CD4-positive, alpha-beta T cell treated with Interleukin-21 for 1 hour (primary cell): Measurements from ENCODE around the gene MADD.
A peak's percentile ranks its signal among the peaks of the same experiment; 100 is the strongest.

Source experiments
- DNase-seq: peaks from one replicate; pipeline ENCODE4 v3.0.0-alpha.2; 2020

The MADD gene

DNA sequence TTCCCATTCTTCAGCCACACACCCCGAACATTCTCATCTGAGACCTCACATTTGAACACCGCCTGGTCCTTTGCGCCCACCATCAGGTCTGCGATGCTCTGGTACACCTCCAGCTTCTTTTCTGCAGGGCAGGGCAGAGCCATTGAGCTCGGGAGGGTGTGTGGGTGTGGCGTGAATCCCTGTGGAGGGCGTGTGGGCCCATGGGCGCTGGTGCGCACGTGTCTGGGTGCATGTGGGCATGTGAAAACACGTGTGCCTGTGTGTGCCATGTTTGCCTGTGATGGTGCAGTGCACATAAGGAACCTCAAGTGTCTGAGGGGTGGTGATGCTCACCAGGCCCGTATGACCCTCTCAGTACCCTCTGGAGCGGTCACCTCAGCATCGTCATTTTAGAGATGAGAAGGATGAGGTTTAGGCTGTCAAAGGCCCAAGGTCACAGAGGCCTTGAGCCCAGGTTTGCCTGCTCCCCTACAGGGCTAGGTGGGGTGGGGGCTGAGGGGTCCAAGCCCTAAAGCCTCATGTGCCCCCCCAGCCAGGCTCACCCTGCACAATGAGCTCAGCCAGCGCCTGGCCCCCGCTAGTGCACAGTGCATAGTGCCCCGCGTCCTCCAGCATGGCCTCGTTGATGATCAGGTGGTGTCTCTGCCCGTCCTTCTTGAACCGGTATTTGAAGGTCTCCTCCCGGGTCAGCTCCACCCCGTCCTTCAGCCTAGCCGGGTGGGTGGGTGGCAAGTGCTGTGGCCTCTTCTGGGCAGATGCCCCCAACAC, 72.3 kb downstream of the MADD start:
- no peak for DNase-seq

DNA sequence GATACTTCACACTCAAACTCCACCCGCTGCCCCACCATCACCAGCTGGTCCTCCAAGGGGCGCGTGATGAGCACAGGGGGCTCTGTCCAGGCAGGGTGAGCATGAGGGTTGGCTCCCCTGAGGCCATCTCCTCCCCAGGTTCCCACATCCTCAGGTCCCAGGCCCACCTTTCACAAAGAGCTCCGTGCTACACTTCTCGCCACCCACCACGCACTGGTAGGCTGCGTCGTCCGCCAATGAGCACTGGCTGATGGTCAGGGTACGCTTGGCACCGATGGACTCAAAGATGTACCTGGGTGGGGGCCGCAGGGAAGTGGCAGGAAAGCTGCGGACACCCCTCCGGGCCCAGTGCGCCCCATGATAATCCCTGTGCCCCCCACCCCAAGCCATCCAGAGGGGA, 72.9 kb downstream of the MADD start:
- DNase-seq = no peak

DNA sequence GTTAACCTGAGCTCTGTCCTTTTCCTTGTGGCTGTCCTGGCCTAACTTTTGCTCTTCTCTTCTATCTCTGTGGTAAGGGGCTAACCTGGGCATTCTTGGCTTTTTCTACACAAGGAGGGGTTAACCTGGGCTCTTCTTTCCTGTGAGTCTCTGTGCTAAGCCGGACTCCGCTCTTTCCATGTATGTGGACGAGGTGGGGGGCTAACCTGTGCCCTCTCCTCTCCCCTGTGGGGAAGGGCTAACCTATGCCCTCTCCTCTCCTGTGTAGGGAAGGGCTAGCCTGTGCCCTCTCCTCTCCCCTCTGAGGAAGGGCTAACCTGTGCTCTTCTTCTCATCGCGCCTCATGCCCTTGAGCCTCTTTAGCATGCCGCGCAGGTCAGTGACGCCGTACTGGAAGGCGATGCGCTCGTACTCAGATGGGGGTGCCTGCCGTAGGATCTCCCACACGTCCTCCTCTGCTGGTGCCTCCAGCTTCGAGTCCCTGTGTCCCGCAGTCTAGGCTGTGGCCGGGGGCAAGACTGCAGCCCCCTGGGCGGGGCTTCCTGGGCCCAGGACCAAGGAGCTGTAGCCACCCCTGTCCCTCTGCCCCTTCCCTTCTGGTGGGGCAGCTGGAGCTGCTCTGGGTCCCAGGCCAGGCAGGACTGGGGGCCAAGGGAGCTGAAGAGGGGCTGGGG, 76.1 kb downstream of the MADD start:
- DNase-seq = no peak

DNA sequence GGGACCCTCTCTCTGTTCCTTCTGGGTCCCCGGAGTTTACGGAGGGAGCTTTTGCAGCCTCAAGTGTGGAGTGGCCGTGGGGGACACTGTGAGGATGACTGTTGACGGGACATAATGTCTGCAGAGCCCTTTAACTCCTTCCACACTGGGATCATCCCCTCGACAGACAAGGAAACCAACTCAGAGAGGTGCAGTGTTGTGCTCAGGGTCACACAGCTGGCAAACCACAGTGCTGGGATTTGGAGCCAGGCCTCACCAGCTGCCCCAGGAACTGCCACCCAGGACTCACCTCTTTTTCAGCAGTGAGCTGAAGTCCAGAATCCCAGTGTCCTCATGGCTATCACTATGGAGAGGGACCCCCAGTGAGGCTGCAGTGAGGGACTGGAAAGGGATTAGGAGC, 77.2 kb downstream of the MADD start:
- no peak for DNase-seq

DNA sequence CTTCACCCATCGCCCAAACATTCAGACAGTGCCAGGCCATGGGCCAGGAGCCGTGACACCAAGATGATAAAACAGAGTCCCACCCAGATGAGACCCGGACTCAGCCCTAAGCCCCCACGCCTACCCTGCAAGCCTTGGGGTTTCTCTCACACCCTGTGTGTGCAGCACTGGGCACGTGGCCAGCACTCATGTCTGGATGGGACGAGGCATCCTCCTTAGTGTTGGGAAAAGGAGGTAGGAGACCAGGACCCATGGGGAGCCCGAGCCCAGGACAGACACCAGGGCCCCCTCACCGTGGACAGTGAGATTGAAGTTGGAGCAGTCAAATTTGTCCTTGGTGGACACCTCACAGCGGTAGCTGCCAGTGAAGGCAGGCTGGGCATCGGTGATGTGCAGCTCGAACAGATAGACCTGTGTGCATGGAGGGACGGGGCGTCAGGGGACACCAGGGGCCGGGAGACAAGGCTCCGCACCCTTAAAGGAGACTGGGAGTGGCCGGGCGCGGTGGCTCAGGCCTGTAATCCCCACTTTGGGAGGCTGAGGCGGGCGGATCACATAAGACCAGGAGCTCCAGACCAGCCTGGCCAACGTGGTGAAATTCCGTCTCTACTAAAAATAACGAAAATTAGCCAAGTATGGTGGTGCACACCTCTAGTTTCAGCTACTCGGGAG, 78.3 kb downstream of the MADD start:
- no peak for DNase-seq

DNA sequence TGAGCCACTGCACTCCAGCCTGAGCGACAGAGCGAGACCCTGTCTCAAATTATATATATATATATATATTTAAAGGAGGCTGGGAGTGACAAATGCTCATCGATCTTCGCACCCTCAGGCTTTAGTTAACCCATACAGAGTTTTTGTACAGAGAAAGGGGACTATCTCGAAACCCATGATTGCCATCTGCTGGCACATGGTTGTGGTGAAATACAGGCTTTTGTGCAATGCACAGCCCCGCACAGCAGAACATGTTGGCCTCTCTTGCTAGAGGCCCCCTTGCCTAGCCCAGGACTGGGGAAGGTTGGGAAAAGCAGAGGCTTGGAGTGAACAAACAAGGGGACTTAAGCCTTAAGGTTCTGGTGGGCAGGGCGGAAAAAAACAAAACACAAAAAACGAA, 78.9 kb downstream of the MADD start:
- no peak for DNase-seq

DNA sequence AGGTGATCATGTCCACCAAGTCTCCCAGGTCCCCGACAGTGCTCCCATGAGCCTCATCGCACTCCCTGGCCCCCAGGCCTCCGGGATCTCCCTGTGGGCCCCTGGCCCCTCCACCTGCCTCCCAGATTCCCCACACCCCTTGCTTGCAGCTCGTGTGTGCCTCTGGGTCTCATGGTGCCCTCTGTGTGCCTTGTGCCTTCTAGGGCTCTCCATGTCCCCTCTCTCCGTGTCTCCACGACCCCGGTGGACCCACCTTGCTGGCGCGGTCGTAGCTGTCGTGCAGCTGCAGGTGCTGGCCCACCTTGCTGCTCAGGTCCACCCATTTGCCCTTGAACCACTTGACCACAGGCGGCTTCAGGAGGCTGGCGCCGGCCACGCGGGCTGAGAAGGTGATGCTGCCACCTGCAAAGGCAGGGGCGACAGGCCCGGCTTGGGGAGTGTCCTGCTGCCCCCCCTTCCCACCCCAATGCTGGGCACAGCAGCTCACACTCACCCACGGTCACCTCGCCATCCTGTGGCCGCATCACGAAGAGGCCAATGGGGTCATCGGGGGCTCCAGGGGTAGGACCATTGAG, 79.7 kb downstream of the MADD start:
- DNase-seq = no peak

DNA sequence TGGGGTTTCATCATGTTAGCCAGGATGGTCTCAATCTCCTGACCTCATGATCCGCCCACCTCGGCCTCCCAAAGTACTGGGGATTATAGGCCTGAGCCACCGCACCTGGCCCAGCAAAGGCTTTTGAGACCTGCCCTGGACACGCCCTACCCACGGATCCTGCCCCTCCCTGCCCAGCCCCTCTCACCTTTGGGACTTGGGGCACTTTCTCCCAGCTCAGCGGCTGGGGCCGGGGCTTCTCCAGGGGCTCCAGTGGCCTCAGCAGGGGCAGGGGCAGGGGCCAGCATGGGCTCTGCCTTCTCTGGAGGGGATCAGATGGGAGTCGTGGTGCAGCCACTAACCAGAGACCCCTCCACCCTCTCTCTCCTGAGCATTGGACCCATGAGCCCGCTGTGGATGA, 80.4 kb downstream of the MADD start:
- no peak for DNase-seq

DNA sequence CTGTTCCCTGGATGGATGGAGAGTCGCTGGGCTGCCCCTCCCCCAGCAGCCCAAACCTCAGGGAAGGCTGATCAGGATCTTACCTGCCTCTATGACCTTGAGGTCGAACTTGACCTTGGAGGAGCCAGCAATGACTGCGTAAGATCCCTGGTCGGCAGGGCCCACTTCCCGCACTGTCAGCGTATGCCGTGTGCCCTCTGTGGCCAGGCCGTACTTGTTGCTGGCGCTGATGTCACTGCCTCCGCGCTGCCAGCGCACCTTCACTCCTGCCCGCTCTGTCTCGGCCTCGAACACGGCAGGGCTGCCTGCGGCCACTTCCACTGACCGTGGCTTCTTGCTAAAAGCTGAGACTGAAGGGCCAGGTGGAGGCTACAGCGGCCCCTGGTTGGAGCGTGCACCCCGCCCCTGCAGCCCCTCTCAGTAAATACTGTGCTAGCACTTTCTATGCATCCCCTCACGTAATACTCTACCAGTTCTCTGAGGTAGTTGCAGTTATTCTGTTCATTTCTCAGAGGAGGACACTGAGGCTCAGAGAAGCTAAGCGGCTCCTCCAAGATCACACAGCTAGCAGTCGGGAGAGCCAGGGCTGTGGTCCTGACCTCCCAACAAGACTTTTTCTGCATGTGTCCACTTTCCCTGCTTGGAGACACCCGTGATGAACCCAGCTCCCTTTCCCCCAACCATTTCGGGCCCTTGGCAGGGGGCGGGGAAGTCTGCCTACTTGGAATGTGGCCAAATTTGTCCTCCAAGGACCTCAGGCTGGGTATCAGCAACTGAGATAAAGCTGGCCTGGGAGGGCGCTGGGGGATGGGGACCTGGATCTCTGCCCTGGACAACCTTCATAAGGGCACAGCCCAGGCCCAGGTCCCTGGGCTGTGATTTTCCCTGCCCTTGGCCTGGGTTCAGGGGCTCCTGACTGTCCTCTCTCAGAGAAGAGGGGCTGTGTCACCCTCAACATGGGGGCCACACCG, 81.5 kb downstream of the MADD start:
- no peak for DNase-seq

DNA sequence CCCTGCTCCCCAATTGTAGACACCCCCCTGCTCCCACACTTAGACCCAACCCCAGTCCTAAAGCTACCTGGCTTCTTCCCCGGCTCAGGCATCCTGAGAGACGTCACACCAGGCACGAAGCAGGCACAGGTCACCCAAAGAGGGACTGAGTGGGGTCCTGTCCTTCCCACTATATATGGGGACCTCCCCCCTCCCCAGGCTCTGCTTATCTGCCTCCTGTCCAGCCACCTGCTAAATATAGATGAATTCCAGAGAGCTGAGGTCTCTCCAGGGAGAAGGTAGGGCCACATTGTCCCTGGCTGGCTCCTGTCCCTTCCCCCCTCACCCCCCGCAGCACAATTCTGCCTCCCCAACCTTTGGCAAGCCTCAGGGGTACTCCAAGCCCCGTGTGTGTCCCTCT, 82.6 kb downstream of the MADD start, which contains the start of gene MYBPC3:
Gene MYBPC3, minus strand, starts transcription at position 147 of the 400 bp plus-strand sequence. Its CDS starts 55 bp downstream, at position 92.
- DNase-seq = no peak

DNA sequence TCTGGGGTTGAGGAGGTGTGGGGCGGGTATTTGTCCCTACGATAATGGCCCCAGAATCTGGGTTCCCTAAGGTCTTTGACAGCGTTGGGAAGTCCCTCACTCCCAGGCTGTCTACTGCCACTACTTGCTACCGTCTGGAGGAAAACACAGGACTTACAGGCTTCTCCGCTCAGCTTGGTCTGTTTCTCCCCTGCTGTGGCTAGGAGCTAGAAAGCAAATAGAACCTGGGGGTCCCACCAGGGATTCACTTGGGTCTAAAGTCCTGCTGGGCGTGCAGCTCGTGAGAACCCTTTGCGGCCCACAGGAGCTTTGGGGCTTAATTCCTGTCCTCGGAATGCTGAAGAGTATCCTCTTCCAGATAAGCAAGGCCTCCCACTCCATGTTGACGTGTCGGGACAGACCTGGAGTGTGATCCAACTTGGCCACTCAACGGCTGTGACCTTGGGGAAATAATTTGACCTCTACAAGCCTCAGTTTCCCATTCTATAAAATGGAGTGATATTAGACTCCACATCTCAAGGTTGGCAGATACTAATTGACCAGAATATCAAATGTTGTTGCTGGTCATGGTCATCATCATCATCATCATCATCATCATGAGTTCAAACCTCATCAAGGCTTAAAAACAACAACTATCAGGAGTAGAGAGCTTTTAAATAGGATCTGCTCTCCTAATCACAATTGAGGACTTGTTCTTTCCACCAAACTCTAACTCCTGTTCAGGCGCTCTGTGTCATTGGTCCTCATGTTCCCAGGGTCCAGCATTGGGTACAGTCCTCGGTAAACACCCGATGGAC, 84.2 kb downstream of the MADD start:
- DNase-seq = no peak

DNA sequence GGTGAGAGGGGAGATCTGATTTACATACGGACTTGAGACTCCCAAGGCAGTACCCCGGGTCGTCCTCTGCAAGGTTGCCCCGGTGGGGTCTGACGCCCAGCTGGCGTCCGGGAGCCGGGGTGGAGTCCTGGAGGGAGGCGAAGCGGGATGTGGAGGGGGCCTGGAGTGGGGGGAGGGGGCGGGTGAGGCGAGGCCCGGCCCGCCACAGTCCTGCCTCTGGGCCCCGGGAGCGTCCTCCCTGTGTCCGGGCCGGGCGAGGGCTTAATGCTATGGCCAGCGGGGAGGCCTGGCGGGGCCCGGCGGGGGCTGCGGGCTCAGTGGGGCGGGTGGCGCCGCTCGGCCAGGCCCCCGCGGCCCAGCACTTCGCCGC, 85.0 kb downstream of the MADD start:
- no peak for DNase-seq

DNA sequence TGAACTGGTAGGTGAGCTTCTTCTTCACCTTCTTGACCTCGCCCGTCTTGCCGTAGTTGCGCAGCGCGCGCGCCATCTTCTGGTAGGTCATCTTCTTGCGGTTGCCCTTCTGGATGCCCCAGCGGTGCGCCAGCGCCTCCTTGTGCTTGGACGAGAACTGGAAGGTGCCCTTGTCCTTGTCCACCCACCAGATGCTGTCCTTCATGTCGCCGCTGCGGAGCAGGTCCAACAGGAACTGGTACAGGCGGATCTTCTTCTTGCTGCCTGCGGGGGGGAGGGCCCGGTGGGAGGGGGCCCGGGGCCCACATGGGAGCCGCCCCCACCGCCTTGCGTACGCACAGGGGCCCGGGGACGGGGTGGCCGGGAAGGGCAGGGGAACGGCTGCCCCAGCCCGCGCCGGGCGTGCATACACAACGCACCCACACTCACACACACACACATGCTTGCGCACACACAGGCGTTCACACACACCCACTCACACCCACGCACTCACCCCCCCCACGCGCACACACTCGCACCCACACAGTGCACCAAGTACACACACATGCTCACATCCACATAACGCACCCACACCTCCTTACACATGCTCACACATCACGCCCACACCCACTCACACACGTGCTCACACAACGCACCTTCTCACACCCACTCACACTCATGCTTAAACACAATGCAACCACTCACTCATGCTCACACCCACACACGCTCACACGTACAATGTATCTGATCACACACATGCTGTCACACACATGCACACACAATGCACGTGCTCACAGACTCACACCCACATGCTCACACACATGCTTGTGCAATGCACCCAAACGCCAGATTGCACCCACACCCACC, 85.6 kb downstream of the MADD start:
- peak; percentile 12 for DNase-seq

DNA sequence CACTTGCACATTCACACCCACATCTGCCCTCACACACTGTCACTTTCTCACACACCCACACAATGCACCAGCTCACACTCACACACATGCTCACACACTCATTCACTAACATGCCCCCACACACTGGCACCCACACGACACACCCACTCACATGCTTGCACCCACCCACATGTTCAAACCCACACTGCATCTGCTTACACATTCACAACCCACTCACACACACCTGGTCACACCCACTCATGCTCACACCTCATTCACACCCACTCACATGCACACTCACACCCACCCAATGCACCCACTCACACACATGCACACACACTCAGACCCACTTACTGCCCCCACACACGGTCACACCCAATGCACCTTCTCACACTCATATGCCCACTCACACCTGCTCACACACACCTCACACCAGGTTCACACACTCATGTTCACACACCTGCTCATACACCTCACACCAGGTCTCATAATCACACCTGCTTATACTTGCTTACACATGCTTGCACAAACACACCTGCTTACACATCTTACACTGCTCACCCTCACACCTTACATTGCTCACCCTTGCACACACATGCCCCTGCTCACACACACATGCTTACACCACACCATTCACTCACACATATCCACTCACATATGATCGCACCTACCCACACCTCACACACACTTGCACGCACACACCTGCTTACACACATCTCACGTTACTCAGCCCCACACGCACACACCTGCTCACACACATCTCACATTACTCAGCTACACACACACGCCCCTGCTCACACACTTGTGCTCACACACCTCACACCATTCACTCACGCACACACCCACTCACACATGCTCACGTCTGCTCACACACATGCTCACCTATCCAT, 86.4 kb downstream of the MADD start:
- DNase-seq = no peak

DNA sequence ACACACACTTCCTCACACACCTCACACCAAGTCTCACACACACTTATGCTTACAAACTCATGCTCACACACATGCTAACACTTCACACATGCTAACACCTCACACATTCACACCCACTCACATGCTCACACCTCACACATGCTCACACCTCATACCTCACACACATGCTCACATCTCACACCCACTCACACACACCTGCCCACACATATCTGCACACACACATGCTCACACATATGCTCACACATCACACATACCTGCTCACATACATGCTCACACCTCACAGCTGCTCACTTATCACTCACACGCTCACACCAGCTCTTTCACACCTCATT, 87.0 kb downstream of the MADD start:
- DNase-seq = no peak

DNA sequence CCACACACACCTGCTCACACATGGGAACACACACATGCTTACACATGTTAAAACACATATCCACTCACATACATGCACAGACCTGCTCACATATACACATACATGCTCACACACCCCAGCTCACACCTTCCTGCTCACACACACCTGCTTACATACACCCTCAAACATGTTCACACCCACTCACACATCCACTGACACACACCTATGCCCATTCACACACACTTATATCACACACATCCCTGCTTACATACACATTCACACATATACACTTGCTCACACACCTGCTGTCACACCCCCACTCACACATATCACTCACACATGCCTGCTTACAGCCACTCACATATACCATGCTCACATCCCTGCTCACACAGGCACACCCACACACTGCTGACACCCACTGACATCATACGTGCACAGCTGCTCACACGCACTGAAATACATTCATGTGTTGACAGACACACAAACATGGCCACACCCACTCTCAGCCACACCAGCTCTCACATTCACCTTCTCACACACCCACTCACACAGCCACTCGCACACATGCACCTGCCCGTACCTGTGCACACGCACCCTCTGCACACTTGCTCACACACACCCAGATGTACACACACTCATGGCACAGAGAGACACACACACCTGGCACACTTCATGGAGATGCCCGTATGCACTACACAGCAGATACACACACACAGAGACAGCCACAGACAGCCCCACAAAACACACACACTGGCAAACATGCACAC, 88.2 kb downstream of the MADD start:
- DNase-seq = no peak

DNA sequence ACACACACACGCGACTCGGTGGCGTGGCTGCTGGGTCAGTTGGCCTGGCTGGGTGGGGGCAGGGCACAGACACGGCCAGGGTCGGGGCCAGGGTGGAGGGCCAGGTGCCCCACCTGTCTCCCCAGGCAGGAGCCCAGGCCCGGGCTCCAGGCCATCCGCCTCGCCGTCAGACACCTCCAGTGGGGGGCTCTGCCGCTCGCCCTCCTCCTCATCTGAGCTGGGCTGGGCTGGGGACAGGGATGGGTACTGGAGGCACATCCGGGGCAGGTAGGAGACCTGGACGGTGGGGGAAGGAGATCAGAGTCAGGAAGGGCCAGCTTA, 88.8 kb downstream of the MADD start:
- no peak for DNase-seq

DNA sequence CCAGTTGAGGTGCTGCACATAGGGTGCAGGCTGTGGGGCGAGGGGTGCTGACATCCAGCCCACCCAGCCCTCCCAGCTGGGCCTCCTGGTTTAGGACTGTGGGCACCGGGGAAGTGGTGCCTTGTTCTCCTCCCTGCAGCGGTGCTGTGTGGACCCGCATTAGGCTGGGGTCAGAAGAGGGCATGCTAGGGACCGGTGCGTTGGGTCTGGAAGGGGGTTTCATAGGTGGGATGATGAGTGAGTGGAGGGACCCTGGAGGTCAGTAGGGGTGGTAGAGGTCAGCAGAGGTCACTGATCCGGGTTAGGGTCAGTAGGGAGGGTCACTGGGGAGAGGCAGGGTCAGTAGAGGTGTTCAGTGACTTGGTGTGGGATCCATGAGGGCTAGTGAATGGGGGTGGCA, 89.2 kb downstream of the MADD start:
- DNase-seq = no peak

DNA sequence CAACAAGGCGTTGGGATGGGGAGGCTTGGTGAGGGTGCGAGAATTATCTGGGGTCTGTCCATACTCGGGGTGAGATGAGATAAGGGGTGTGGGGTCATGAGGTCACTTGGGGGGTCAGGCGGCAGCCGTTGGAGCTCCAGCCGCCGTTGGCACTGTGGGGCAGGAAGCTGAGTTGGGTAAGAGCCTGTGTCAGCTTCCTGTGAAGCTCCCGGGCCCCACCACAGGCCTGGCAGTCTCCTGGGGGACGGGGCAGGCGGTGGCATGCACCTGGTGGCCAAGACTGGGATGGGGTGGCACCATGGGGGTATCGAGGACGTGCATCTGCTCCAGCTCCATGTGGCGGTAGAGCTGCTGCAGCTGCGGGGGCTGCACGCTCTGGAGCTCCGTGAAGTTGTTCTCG, 89.7 kb downstream of the MADD start:
- DNase-seq = no peak
